K562 treated with DMSO at 1 percent for 12 hours (cell line): ENCODE data around the gene TBRG1. TPM values are rescaled to one million over a fixed set of nuclear protein-coding genes. Genes with fewer than 3 reads are reported as not detected.

Source experiments
- total RNA-seq: library from RNA; unstranded; fragments of 300-600 nt; gene quantifications from 2 replicates; pipeline ENCODE4 v1.2.3, GENCODE V29; 2022; ENCODE audit not compliant: insufficient read depth

Gene TBRG1
- 14.3 and 38.0 TPM in 2 replicates for total RNA-seq

GRCh38 chr11:124622531-124623451 is at the start of gene TBRG1:
Gene TBRG1 (plus strand): TSS chr11:124622864. CDS start chr11:124623084, 220 bp downstream.

GRCh38 chr11:124611064-124611463 is 11.6 kb upstream of the TBRG1 start, which contains the start of gene PANX3:
Gene PANX3 (plus strand): TSS chr11:124611428. CDS start chr11:124611557, 129 bp downstream.

GRCh38 chr11:124673333-124674167 is 50.9 kb downstream of the TBRG1 start, which contains the start of the genes SIAE and SPA17:
Gene SIAE (minus strand): TSS chr11:124673739. CDS start chr11:124673708, 31 bp downstream.
Gene SPA17 (plus strand): TSS chr11:124673904. CDS start chr11:124675265, 1,361 bp downstream.

Other genes with a start within 250 kb of the TBRG1 start
- not detected in 2 replicates for gene OR8B2, start 238.4 kb upstream of the TBRG1 start, total RNA-seq
- gene OR8B3, start 223.8 kb upstream of the TBRG1 start, total RNA-seq = not detected in 2 replicates
- not detected in 2 replicates for gene OR8B4, start 198.0 kb upstream of the TBRG1 start, total RNA-seq
- gene OR8B8, start 177.2 kb upstream of the TBRG1 start, total RNA-seq = not detected in 2 replicates
- gene OR8B12, start 79.2 kb upstream of the TBRG1 start, total RNA-seq = not detected in 2 replicates
- 0.19 and 0.20 TPM in 2 replicates for gene OR8A1, start 52.9 kb upstream of the TBRG1 start, total RNA-seq
- 0.88 and 1.4 TPM in 2 replicates for gene PANX3, start 11.4 kb upstream of the TBRG1 start, total RNA-seq
- gene SIAE, start 50.9 kb downstream of the TBRG1 start, total RNA-seq = 1.3 and 3.1 TPM in 2 replicates
- gene SPA17, start 51.0 kb downstream of the TBRG1 start, total RNA-seq = 5.3 and 8.6 TPM in 2 replicates
- 9.5 and 12.0 TPM in 2 replicates for gene NRGN, start 117.1 kb downstream of the TBRG1 start, total RNA-seq
- not detected in 2 replicates for gene VSIG2, start 129.4 kb downstream of the TBRG1 start, total RNA-seq
- gene ESAM, start 139.4 kb downstream of the TBRG1 start, total RNA-seq = 0.78 and 1.8 TPM in 2 replicates
- 2.2 and 11.2 TPM in 2 replicates for gene MSANTD2, start 177.5 kb downstream of the TBRG1 start, total RNA-seq
- gene ROBO3, start 242.6 kb downstream of the TBRG1 start, total RNA-seq = 1.6 TPM in 1 of 2 replicates, not detected in the other